Measurements from ENCODE around the gene IPO11.
"Not testable (repeated sequence)": the region's sequence is repeated elsewhere in the genome, so short reads cannot be mapped to it uniquely, and the experiment has no call there.

IPO11 gene

DNA sequence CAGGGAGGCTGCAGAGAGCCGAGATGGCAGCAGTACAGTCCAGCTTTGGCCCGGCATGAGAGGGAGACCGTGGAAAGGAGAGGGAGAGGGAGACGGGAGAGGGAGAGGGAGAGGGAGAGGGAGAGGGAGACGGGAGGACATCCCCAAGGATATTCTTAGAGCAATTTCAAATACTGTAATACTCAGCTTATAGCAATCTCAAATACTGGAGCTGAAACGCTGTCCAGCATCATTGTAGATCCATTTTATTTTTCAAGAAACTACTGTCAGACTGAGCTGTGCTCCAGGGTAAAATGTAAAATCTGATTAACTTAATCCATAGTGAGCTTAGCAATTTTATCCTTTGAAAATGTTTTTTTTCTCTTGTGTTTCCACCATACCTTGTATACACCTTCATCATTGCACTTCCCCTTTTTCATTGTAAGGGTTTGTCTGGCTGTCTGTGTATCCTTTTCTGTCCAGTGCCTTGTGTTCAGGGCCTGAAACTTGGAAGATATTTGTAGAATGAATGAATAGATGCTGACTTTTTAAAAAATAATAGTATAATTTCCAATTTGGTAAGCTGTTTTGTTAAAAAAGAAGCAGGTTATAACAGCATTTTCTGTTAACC, 102.1 kb downstream of the IPO11 start:
- no peak overlapping the region for H3K27ac Mint-ChIP-seq
- no peak for ATAC-seq (replicated peaks)
- no peaks in the 10 kb centered on the region for H3K9me3 Mint-ChIP-seq

DNA sequence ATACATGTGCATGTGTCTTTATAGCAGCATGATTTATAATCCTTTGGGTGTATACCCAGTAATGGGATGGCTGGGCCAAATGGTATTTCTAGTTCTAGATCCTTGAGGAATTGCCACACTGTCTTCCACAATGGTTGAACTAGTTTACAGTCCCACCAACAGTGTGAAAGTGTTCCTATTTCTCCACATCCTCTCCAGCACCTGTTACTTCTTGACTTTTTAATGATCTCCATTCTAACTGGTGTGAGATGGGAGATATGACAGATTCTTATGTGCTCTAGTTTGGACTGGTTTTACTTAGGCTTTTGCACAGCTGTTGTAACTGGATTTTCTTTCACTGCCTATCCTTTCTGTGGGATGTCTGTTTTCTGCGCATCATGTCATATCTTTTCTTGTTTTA, 108.2 kb downstream of the IPO11 start:
- Mint-ChIP-seq H3K4me1 (peaks cover 17 to 20% of the 10 kb centered on the region in 2 donors), H3K27ac (peak overlapping the region; percentile 31), H3K36me3 (peaks cover 38 to 46% of the 10 kb centered on the region in 2 donors)
- not testable (repeated sequence) for ATAC-seq (replicated peaks); H3K4me3 Mint-ChIP-seq; H3K27me3 Mint-ChIP-seq; DNase-seq; H3K9me3 Mint-ChIP-seq

More for the DNA sequence above, 102.1 kb downstream of the IPO11 start:
- Mint-ChIP-seq H3K27me3 (no peaks in the 10 kb centered on the region), H3K36me3 (peaks cover 18 to 27% of the 10 kb centered on the region in 2 donors), H3K4me3 (no peak overlapping the region), H3K4me1 (peaks cover 0 to 1% of the 10 kb centered on the region in 2 donors)
- no peak for DNase-seq

DNA sequence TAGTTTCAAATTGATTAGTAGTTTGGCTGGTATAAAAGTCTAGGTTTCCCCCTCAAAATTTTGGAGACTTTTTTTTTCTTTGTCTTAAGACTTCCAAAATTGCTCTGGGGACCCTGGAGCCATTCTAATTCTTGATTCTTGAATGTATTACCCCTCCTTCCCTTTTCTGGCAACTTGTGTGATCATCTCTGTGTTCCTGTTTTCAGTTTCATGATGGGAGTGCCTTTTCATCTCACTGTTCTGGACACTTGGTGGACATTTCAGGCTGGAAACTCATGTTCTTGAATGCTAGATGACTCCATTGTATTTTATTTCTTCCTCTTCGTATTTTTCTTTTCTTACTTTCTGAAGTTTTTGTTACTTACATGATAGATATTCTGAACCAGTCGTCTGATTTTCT, 108.8 kb downstream of the IPO11 start:
- Mint-ChIP-seq H3K27ac (peak overlapping the region; percentile 6), H3K27me3 (no peaks in the 10 kb centered on the region), H3K9me3 (no peaks in the 10 kb centered on the region), H3K4me1 (peaks cover 17 to 20% of the 10 kb centered on the region in 2 donors), H3K4me3 (peak overlapping the region in 1 of 2 donors; percentile 2), H3K36me3 (peaks cover 35 to 41% of the 10 kb centered on the region in 2 donors)
- ATAC-seq (replicated peaks) (peak; percentile 60 to 85), DNase-seq (no peak)

DNA sequence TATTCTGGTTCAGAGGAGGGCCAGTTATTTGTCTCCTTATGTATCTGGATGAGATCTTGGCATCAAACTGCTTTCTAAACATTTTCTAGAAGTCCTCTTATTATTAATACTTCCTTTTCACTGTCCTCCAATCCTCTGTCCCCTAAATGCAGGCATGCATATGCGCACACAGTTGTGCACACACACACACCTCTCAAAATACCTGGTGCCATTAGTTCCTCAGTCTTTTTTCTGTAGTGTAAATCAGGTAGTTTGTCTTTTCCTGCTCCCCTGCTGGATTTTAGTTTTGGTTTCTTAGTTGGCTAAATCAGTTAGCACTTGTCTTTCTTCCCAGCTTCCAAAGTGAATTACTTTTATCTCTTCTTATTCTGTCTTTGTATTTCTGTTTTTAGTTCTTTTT, 110.2 kb downstream of the IPO11 start:
- H3K36me3 Mint-ChIP-seq, result peaks cover 35 to 42% of the 10 kb centered on the region in 2 donors
- peaks cover 17 to 20% of the 10 kb centered on the region in 2 donors for H3K4me1 Mint-ChIP-seq
- H3K27ac Mint-ChIP-seq, result no peak overlapping the region
- ATAC-seq (replicated peaks) (no peak), DNase-seq (no peak)
- no peak overlapping the region for H3K4me3 Mint-ChIP-seq
- H3K9me3 Mint-ChIP-seq, result no peaks in the 10 kb centered on the region
- no peaks in the 10 kb centered on the region for H3K27me3 Mint-ChIP-seq

DNA sequence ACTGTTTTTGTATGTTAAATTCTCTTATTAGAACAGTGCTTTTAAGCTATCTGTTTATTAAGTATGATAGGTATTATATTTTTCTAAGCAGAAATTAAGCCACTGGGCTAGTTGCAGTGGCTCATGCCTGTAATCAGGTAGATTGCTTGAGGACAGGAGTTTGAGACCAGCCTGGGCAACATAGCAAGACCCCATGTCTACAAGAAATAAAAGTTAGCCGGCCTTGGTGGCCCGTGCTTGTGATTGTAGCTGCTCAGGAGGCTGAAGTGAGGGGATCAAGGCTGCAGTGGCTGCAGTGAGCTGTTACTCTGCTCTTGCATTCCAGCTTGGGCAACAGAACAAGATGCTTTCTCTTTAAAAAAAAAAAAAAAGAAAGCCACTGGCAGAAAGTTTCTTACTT, 121.0 kb downstream of the IPO11 start:
- Mint-ChIP-seq H3K4me1 (no peaks in the 10 kb centered on the region), H3K4me3 (no peak overlapping the region), H3K36me3 (peaks cover 18 to 24% of the 10 kb centered on the region in 2 donors), H3K27ac (no peak overlapping the region), H3K27me3 (no peaks in the 10 kb centered on the region), H3K9me3 (no peaks in the 10 kb centered on the region)
- ATAC-seq (replicated peaks) (no peak), DNase-seq (no peak)

DNA sequence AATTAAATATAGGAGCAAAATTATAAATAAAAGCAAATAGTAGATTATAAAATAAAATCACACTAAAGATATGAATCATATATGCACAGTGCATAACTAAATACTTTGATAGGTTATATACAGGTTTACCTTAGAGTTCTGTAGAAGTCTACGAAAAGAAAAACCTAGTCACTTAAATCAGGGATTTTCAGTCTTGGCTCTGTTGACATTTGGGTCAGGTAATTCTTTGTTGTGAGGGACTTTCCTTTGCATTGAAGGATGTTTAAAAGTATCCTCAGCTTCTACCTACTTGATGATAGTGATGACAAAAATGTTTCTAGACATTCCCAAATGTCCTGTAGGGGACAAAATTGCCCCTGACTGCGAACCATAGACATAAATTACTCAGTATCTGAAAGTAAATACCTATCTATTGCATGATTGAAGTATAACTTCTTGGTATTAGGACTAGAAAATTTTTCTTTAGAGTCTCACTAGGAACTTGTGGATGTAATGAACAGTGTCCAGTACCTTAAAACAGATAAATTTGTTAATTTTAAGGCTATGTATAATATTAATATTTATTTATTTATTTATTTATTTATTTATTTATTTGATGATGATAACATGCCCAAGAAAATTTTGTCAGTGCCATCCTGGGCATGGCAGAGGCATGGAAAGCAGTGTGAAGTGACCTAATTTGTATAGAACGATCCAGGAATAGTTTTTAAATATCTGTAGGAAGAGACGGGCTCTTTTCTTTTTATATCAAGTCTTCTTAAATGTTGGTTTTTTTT, 122.1 kb downstream of the IPO11 start:
- Mint-ChIP-seq H3K27me3 (no peaks in the 10 kb centered on the region), H3K27ac (no peak overlapping the region), H3K9me3 (no peaks in the 10 kb centered on the region), H3K36me3 (peaks cover 24 to 25% of the 10 kb centered on the region in 2 donors), H3K4me1 (no peaks in the 10 kb centered on the region), H3K4me3 (no peak overlapping the region)
- DNase-seq (no peak), ATAC-seq (replicated peaks) (peak; percentile 80 to 86)

DNA sequence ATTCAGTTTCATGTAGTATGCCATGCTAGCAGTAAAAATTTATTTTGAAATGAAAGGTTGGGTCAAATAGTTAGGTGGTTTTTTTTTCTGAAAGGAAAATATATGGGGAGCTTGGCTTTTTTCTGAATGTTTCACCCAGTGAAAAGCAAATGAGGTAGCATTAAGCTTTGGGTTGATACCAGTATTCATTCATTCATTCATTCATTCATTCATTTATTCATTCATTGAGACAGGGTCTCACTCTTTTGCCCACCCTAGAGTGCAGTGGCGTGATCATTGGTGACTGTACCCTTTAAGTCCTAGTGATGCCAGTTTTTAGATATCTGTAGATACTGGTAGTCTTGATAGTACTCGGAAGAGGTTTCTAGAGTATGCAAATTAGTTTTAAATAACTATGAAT, 123.7 kb downstream of the IPO11 start:
- Mint-ChIP-seq H3K27me3 (no peaks in the 10 kb centered on the region), H3K9me3 (no peaks in the 10 kb centered on the region), H3K4me1 (no peaks in the 10 kb centered on the region), H3K4me3 (no peak overlapping the region), H3K36me3 (peaks cover 20 to 22% of the 10 kb centered on the region in 2 donors), H3K27ac (no peak overlapping the region)
- ATAC-seq (replicated peaks) (no peak), DNase-seq (no peak)

DNA sequence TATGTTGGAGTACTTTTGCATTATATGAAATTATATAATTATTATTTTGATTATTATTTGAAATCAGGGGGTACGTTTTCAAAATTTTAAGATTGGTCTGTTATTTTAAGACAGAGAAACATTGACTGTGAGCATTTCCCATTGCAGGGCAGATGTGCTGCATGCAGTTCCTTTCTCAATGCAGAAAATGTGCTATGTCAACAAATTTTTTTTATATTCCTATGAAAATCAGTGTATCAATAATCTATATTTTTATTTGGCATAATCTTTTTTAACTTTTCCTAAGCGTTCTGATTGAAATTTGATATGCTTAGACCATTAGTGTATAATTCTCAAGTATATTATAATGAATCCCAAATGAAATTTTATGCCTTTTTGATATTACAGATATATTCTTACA, 124.2 kb downstream of the IPO11 start:
- ATAC-seq (replicated peaks), result no peak
- Mint-ChIP-seq H3K4me1 (no peaks in the 10 kb centered on the region), H3K9me3 (no peaks in the 10 kb centered on the region), H3K27ac (no peak overlapping the region), H3K4me3 (no peak overlapping the region), H3K27me3 (no peaks in the 10 kb centered on the region), H3K36me3 (peaks cover 14 to 16% of the 10 kb centered on the region in 2 donors)
- no peak for DNase-seq

DNA sequence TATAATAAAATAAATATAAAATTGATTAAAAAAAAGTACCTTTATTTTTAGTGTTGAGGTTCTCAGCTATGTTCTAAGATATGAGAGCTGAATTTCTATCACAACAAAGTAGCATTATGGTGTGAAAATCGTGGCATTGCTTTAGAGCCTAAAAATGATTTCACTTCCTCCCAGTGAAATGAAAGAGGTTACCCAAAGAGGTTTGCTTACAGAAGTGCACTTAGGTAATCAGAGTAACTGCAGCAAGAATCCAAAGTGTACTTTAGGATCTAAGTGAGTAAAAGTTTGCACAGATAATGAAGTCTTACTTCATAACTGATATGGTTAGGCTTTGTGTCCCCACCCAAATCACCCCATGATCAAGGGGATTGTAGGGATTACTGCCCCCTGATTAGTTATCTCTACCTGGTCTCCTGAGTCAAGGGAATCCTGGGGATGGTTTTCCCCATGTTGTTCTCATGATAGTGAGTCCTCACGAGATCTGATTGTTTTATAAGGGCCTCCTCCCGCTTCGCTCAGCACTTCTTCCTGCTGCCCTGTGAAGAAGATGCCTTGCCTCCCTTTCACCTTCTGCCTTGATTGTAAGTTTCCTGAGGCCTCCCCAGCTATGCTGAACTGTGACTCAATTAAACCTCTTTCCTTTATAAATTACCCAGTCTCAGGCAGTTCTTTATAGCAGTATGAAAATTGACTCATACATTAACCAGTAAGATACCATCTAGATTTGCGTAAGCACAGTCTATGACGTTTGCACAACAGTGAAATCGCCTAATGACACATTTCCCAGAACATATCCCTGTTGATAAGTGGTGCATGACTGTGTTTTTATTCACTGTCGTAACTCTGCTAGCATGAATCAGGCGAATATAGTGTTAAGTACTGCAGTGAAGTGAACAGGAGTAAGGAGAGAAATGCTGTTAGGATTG, 125.7 kb downstream of the IPO11 start:
- DNase-seq (no peak), ATAC-seq (replicated peaks) (peak in 1 of 2 donors; percentile 22)
- Mint-ChIP-seq H3K9me3 (no peaks in the 10 kb centered on the region), H3K27ac (no peak overlapping the region), H3K36me3 (peaks cover 15% of the 10 kb centered on the region in 2 donors), H3K27me3 (no peaks in the 10 kb centered on the region), H3K4me3 (no peak overlapping the region), H3K4me1 (no peaks in the 10 kb centered on the region)

DNA sequence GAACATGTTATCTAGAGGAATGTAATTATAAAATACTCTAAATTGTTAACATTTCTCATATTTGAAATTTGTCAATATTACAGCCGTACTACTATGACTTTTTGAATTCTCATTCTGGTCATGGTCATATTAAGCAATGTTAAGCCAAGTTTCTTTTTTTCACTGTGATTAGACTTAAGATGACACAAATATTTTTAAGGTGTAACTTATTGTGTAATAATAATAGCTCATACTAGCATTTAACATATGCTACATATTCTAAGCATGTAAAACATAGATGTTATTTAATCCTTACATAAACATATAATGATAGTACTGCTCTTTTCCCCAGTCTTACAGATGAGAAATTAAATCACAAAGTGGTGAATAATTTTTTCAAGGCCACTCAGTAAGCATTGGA, 130.2 kb downstream of the IPO11 start:
- H3K4me1 Mint-ChIP-seq, result peaks cover 5 to 6% of the 10 kb centered on the region in 2 donors
- H3K9me3 Mint-ChIP-seq, result peaks cover 6 to 9% of the 10 kb centered on the region in 2 donors
- H3K4me3 Mint-ChIP-seq, result no peak overlapping the region
- no peak overlapping the region for H3K27ac Mint-ChIP-seq
- no peaks in the 10 kb centered on the region for H3K27me3 Mint-ChIP-seq
- no peak for ATAC-seq (replicated peaks)
- DNase-seq, result no peak
- peaks cover 29 to 46% of the 10 kb centered on the region in 2 donors for H3K36me3 Mint-ChIP-seq

DNA sequence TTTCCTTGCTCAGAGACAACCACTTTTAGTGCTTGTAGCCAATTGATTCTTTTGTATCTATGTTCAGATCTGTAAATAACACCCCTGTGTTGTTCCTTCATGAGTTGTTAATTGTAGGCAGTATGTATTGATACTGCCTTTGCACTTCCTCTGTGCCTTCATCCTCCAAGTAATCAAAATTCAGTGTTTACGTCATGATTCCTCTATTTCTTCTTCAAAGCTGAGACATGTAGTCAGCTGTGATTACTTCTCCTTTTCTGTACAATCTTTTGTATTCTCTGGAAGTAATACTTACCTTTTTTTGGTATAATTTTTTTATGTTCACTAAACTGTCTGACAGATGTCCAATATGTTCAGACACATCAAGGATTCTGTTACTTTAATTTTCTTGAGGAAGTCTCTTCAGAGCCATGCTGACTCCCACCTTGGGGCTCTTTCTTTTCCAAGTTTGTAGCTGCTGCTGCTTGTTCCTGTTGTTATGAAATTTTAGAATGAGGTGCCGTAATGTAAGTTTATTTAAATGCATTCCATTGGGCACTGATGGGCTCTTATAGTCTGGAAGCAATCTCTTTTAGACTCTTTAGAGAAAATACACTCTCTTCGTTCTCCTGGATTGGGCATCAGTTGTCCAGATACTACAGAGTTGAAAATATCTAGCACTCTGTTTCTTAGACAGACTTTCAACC, 135.5 kb downstream of the IPO11 start:
- peaks cover 6 to 9% of the 10 kb centered on the region in 2 donors for H3K9me3 Mint-ChIP-seq
- H3K36me3 Mint-ChIP-seq, result peaks cover 17 to 56% of the 10 kb centered on the region in 2 donors
- DNase-seq (no peak), ATAC-seq (replicated peaks) (peak; percentile 52 to 63)
- H3K4me1 Mint-ChIP-seq, result peaks cover 13 to 15% of the 10 kb centered on the region in 2 donors
- peak overlapping the region in 1 of 2 donors; percentile 3 for H3K4me3 Mint-ChIP-seq
- no peaks in the 10 kb centered on the region for H3K27me3 Mint-ChIP-seq
- H3K27ac Mint-ChIP-seq, result peak overlapping the region; percentile 37

DNA sequence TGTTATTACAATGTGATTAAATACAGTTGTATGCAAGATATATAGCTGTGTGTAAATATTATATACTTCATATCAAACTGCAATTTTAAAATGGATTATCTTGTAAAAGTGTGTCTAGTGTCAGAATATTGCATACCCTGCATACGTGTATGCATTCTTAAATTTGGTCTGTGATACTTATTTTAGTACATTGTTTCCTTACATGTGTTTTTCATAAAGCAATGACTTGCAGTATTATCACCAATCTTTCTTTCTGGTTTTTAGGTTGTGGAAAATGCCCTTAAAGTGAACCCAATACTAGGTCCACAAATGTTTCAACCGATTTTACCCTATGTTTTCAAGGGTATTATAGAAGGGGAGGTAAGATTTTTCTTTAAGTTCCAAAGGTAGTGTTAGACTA, 137.5 kb downstream of the IPO11 start:
- Mint-ChIP-seq H3K36me3 (peaks cover 11 to 50% of the 10 kb centered on the region in 2 donors), H3K4me3 (no peak overlapping the region), H3K27me3 (no peaks in the 10 kb centered on the region), H3K4me1 (peaks cover 13 to 15% of the 10 kb centered on the region in 2 donors), H3K9me3 (no peaks in the 10 kb centered on the region), H3K27ac (no peak overlapping the region)
- DNase-seq, result no peak
- no peak for ATAC-seq (replicated peaks)

DNA sequence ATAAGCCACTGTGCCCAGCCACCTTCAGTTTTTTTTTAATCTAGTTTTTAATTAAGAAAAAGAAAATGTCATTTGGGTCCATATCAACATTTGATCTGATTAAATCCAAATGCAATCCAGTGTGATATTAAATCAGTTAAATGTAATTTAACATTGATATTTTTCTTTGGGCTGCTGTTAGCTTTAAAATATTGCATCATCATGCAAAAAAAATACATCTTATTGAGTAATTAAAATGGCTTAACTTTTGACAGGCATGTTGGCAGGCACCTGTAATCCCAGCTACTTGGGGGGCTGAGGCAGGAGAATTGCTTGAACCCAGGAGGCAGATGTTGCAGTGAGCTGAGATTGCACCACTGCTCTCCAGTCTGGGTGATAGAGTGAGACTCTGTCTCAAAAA, 143.4 kb downstream of the IPO11 start:
- peaks cover 33 to 46% of the 10 kb centered on the region in 2 donors for H3K36me3 Mint-ChIP-seq
- DNase-seq, result no peak
- no peaks in the 10 kb centered on the region for H3K4me1 Mint-ChIP-seq
- ATAC-seq (replicated peaks), result no peak
- H3K9me3 Mint-ChIP-seq, result no peaks in the 10 kb centered on the region
- H3K4me3 Mint-ChIP-seq, result no peak overlapping the region
- H3K27me3 Mint-ChIP-seq, result no peaks in the 10 kb centered on the region
- H3K27ac Mint-ChIP-seq, result no peak overlapping the region

DNA sequence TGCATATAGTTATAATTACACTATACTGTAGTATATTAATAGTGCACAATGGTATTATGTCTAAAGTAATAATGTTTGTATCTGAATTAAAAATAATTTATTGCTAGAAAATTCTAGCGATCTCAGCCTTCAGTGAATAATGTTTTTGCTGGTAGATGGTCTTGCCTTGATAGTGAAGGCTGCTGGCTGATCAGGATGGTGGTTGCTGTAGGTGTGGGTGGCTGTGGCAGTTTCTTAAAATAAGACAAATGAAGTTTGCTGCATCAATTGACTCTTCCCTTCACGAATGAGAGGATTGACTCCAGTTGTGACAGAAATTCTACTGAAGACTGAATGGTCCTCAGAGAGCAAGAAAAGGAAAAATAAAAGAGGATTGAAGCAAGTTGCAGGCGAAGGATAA, 146.4 kb downstream of the IPO11 start:
- Mint-ChIP-seq H3K27ac (no peak overlapping the region), H3K9me3 (no peaks in the 10 kb centered on the region), H3K36me3 (peaks cover 36 to 51% of the 10 kb centered on the region in 2 donors), H3K4me1 (no peaks in the 10 kb centered on the region), H3K27me3 (no peaks in the 10 kb centered on the region), H3K4me3 (no peak overlapping the region)
- ATAC-seq (replicated peaks), result no peak
- DNase-seq, result no peak
